OCI-LY3 (cell line): ENCODE measurements around the gene C8B.

ENCODE experiments used
- H2AFZ ChIP-seq: fragments of 200-600, 300-600 bp; shearing (Covaris generic); 2 replicates; pipeline ENCODE4 v1.6.0; 2014; ENCODE audit warnings: antibody characterized with exemption, low read depth, low read length
- H3K27ac ChIP-seq: fragments of 200-600, 300-600 bp; sonication (generic); 2 replicates; pipeline ENCODE4 v1.5.1; 2014; ENCODE audit warnings: mild to moderate bottlenecking, low read length, moderate library complexity, mixed read lengths
- H3K27me3 ChIP-seq: fragments of 200-600, 300-600 bp; sonication (generic); 2 replicates; pipeline ENCODE4 v1.6.1; 2014; ENCODE audit warnings: low read depth, low read length, mixed read lengths
- H3K36me3 ChIP-seq: fragments of 200-600, 300-600 bp; sonication (generic); replicated peaks from 2 replicates; pipeline ENCODE3; 2014; ENCODE audit warnings: low read depth, low read length, mixed read lengths
- H3K4me1 ChIP-seq: fragments of 300-600, 200-600 bp; sonication (generic); 2 replicates; pipeline ENCODE4 v1.6.1; 2014; ENCODE audit warnings: low read length, mixed read lengths
- H3K4me2 ChIP-seq: fragments of 200-600, 300-600 bp; sonication (generic); 2 replicates; pipeline ENCODE4 v1.6.1; 2014; ENCODE audit warnings: low read length, mixed read lengths
- H3K4me3 ChIP-seq: fragments of 300-600, 200-600 bp; sonication (generic); 2 replicates; pipeline ENCODE4 v1.5.1; 2014; ENCODE audit warnings: antibody characterized with exemption, mild to moderate bottlenecking, low read length, moderate library complexity
- H3K79me2 ChIP-seq: fragments of 300-600, 200-600 bp; shearing (Covaris generic); 2 replicates; pipeline ENCODE4 v1.6.1; 2014; ENCODE audit warnings: mild to moderate bottlenecking, low read length, mixed read lengths
- H3K9ac ChIP-seq: fragments of 300-600, 200-600 bp; shearing (Covaris generic); 2 replicates; pipeline ENCODE4 v1.6.0; 2014; ENCODE audit warnings: mild to moderate bottlenecking, low read length, moderate library complexity
- H3K9me3 ChIP-seq: fragments of 200-600, 300-600 bp; shearing (Covaris generic); 2 replicates; pipeline ENCODE4 v1.6.1; 2014; ENCODE audit warnings: low read length, mixed read lengths; ENCODE audit not compliant: insufficient read depth
- H4K20me1 ChIP-seq: fragments of 200-600, 300-600 bp; sonication (generic); 2 replicates; pipeline ENCODE4 v1.6.1; 2016; ENCODE audit warnings: low read length, mixed read lengths; ENCODE audit not compliant: insufficient read depth
- EZH2phosphoT487 ChIP-seq: fragments of 200-600 bp; shearing (Covaris generic); IDR thresholded peaks from 2 replicates; pipeline ENCODE4 v1.6.1; 2018; ENCODE audit warnings: antibody characterized with exemption, mixed run types, low read depth
- TF ChIP-seq, protein P1 (sequence below): fragments of 200-600, 300-600 bp; sonication (generic); IDR thresholded peaks from 2 replicates; pipeline ENCODE4 v1.5.1; 2014; ENCODE audit warnings: antibody characterized with exemption, low read length, low read depth

The C8B gene

DNA sequence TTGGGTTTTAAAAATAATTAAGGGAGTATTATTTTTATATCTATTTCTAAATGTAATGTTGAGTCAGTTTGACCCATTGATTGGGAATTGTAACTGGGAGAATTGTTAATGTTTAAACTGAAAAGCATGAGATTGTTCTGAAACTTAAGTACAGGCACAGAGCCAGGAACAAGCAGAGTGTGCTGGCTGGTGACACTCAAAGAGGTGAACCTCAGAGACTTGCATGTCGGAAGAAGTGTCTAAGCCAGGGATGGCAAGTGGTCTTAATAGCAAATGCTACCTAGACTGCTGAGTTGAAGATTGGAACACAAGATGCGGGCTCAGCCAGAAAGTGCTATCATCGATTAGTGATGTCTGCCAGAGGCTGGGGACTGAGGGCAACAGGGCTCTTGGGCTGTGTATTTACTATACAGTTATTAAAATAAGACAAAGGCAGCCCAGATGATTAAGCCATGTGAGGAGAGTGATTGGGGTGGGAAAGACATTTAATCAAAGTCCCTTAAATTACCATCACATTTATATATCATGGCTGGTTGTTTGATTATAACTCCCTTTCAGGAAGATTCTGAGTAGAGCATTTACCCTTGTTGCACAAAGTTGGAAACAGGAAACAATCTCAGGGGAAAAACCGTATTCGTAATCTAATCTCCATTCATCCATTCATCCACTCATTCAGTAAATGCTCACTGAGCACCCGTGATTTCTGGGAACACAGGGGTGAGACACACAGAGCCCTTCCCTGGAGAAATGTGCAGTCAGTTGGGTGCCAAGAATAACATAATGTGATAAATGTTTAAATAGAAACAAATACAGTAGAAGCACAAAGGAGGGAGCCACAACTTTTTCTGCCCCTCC lies 68.4 kb downstream of the C8B start:
- no peak overlapping the region for H3K9ac ChIP-seq
- TF ChIP-seq EZH2phosphoT487: no peak
- H3K79me2 ChIP-seq: no peaks in the 10 kb centered on the region
- H3K4me2 ChIP-seq: no peak overlapping the region
- H3K27me3 ChIP-seq: no peaks in the 10 kb centered on the region
- no peaks in the 10 kb centered on the region for H4K20me1 ChIP-seq
- H3K36me3 ChIP-seq: no peaks in the 10 kb centered on the region
- no peaks in the 10 kb centered on the region for H3K4me1 ChIP-seq
- no peak overlapping the region for H2AFZ ChIP-seq
- no peaks in the 10 kb centered on the region for H3K9me3 ChIP-seq
- H3K27ac ChIP-seq: no peak overlapping the region
- no peak overlapping the region for H3K4me3 ChIP-seq

DNA sequence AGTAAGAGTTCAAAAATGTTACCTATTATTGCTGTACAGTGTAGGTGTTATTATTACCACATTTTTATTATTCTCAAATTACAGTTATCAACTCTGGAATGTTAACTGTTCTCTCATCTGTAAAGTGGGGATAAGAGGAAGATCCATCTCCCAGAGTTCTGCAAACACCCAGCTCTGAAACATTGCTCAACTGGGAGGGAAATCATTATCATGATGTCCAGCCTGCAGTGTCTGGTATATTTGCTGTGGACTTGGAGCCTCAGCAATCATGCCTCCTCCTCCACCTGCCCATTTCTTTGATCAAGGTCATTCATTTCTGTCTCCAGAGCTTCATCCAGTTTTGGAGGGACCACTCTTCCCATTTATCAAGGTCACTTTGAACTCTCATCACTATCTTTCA lies 71.8 kb downstream of the C8B start:
- no peak for TF ChIP-seq EZH2phosphoT487
- TF ChIP-seq, protein P1, sequence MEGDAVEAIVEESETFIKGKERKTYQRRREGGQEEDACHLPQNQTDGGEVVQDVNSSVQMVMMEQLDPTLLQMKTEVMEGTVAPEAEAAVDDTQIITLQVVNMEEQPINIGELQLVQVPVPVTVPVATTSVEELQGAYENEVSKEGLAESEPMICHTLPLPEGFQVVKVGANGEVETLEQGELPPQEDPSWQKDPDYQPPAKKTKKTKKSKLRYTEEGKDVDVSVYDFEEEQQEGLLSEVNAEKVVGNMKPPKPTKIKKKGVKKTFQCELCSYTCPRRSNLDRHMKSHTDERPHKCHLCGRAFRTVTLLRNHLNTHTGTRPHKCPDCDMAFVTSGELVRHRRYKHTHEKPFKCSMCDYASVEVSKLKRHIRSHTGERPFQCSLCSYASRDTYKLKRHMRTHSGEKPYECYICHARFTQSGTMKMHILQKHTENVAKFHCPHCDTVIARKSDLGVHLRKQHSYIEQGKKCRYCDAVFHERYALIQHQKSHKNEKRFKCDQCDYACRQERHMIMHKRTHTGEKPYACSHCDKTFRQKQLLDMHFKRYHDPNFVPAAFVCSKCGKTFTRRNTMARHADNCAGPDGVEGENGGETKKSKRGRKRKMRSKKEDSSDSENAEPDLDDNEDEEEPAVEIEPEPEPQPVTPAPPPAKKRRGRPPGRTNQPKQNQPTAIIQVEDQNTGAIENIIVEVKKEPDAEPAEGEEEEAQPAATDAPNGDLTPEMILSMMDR: no peak
- H3K4me2 ChIP-seq: no peak overlapping the region
- no peaks in the 10 kb centered on the region for H3K79me2 ChIP-seq
- H3K9me3 ChIP-seq: no peaks in the 10 kb centered on the region
- no peak overlapping the region for H3K9ac ChIP-seq
- no peak overlapping the region for H3K27ac ChIP-seq
- no peaks in the 10 kb centered on the region for H3K36me3 ChIP-seq
- no peaks in the 10 kb centered on the region for H3K27me3 ChIP-seq
- no peak overlapping the region for H3K4me3 ChIP-seq
- H3K4me1 ChIP-seq: no peaks in the 10 kb centered on the region
- H4K20me1 ChIP-seq: no peaks in the 10 kb centered on the region
- no peak overlapping the region for H2AFZ ChIP-seq

DNA sequence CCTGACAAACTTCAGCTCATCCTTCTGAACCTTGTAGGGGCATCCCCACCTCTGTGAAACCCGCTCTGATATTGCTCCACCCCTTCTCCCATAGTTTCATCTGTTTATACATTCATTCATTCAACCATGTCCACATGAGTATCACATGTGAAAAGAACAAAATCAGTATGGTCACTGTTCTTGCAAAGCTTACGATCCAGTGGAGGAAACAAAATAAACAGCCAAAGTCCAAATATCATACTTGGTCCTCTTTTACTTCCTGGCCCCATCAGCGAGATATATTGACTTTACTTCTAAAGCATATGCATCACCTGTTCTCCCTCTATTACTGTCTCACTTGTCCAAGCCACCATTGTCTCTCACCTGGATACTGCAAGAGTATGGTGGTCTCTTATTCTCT lies 75.6 kb downstream of the C8B start:
- Histone ChIP-seq H2AFZ (no peak overlapping the region), H3K4me2 (no peak overlapping the region), H3K79me2 (no peaks in the 10 kb centered on the region), H3K36me3 (no peaks in the 10 kb centered on the region), H3K4me3 (no peak overlapping the region), H3K27me3 (no peaks in the 10 kb centered on the region), H4K20me1 (no peaks in the 10 kb centered on the region), H3K9ac (no peak overlapping the region), H3K27ac (no peak overlapping the region), H3K4me1 (no peaks in the 10 kb centered on the region), H3K9me3 (no peaks in the 10 kb centered on the region)
- TF ChIP-seq, protein P1: no peak
- no peak for TF ChIP-seq EZH2phosphoT487

DNA sequence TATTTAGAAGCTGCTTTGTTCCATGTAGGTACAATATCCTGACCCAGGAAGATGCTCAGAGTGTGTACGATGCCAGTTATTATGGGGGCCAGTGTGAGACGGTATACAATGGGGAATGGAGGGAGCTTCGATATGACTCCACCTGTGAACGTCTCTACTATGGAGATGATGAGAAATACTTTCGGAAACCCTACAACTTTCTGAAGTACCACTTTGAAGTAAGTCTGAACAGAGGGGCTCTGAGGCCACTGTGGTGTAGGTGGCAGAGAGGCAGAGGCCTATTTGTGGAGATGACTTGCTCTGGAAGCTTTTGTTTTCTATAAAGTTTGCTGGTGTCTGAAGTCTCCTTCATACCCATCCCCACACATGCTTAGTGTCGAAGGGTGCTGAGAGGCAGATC lies 84.4 kb downstream of the C8B start:
- no peak overlapping the region for H3K4me3 ChIP-seq
- no peak for TF ChIP-seq EZH2phosphoT487
- TF ChIP-seq, protein P1: no peak

More for the DNA sequence above, 84.4 kb downstream of the C8B start:
- H3K9me3 ChIP-seq: no peaks in the 10 kb centered on the region
- H3K36me3 ChIP-seq: no peaks in the 10 kb centered on the region
- no peak overlapping the region for H3K27ac ChIP-seq
- H3K4me1 ChIP-seq: no peaks in the 10 kb centered on the region
- H3K4me2 ChIP-seq: no peak overlapping the region
- H3K27me3 ChIP-seq: no peaks in the 10 kb centered on the region
- no peaks in the 10 kb centered on the region for H3K79me2 ChIP-seq
- H3K9ac ChIP-seq: no peak overlapping the region
- H4K20me1 ChIP-seq: no peaks in the 10 kb centered on the region
- no peak overlapping the region for H2AFZ ChIP-seq
